ENCODE measurements around the gene SNTG2.
"Not testable (repeated sequence)": the region's sequence is repeated elsewhere in the genome, so short reads cannot be mapped to it uniquely, and the experiment has no call there.

Gene SNTG2

GRCh38 chr2:1398191-1398590 is 447.5 kb downstream of the SNTG2 start:
- DNase-seq: no peak

DNA sequence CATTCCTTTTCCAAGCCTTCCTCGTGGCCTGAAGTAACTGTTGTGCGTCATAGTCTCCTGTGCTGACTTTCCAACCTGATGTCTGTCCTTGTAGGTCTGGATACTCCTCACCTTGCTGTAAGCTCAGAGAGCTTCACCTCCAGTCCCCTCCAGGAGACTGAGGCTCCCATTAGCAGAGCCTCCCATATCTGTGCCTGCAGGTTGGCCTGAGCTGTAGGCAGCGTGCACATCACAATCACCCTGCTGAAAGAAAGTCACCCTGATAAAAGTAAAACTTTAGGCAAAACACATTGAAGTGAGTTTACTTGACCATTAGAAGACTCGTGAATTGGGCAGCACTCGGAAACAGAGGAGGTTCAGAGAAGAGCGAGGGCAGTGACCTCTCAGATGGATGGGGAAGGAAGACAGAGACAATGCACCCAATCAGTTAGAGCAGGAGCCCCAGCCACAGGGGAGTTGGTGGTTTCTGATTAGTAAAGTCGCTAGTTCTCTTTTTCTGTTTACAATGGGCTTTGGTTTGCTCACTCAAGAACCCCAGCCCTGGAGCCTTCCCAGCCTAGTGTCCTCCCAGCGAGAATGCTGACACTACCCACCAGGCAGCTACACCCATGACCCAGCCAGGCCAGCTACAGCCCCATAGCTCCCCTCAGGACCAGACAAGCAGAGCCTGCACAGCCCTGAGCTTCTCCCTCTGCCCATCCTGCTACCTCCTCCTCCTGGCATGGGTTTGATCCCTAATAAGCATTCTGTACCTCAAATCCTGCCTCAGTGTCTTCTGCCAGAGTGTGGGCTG is 450.5 kb downstream of the SNTG2 start:
- no peak for DNase-seq

- no peak for DNase-seq
Measured at GRCh38 chr2:1402064-1402463, 451.4 kb downstream of the SNTG2 start.

- DNase-seq: no peak
Measured at GRCh38 chr2:1403565-1403964, 452.9 kb downstream of the SNTG2 start.

- no peak for DNase-seq
Measured at GRCh38 chr2:1405124-1405523, 454.5 kb downstream of the SNTG2 start.

GRCh38 chr2:1405967-1406366 is 455.3 kb downstream of the SNTG2 start:
- no peak for DNase-seq

- DNase-seq: no peak
Measured at GRCh38 chr2:1406434-1406833, 455.8 kb downstream of the SNTG2 start.

- DNase-seq: no peak
Measured at GRCh38 chr2:1407950-1408675, 457.5 kb downstream of the SNTG2 start.

DNA sequence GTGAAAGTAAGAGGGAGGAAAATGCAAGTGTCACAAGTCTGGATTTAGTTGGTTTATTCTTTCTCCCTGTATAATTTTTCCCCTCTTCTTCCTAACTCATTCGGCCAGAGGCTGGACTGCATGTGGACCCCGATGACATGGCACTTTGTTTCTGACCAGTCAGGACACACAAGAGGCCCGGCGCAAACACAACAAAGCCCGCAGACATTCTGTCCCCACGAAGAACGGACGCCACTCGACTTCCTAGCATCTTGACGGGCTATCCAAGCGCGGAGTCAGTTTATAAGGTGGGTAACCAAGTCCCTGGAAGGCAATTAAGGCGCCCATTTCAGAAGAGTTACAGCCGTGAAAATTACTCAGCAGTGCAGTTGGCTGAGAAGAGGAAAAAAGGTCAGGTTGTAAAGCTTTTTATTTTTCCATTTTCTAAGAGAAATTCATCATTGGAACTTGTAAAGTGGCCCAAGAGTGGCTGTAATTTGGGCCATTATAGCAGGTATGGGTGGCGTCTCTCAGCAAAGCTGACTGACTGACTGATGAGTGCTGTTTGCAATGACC is 462.6 kb downstream of the SNTG2 start, which contains the start of gene TPO:
Gene TPO, plus strand, starts transcription at position 308 of the 555 bp plus-strand sequence. CDS start 946 bp downstream, outside the sequence.
- no peak for DNase-seq

DNA sequence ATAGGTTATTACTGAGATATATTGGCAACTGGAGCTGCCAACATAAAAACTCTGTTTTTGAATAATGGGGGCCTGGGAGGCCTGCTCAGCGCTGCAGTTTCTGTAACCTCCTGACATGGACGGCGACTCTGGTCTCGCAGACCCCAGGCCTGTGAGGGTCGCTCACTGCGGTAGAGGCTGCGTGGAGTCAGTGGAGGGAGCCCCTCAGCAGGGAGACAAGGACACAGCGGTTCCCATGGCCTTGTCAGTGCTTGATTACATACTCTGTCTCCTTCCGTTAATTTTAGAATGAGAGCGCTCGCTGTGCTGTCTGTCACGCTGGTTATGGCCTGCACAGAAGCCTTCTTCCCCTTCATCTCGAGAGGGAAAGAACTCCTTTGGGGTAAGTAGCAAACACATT is 463.5 kb downstream of the SNTG2 start:
- DNase-seq: no peak

DNA sequence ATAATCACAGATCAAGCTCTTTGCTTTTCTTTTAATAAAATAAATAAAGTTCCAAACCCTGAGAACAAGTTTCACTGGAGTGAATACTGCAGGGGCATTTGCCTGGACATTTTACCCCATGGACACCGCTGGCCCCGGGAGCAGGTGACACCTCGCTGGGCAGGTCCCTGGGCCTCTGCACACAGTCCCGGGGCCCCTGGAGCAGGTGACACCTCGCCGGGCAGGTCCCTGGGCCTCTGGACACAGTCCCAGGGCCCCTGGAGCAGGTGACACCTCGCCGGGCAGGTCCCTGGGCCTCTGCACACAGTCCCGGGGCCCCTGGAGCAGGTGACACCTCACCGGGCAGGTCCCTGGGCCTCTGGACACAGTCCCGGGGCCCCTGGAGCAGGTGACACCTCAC is 464.3 kb downstream of the SNTG2 start:
- DNase-seq: not testable (repeated sequence)

- no peak for DNase-seq
Measured at GRCh38 chr2:1415501-1415900, 464.9 kb downstream of the SNTG2 start.

Data from stimulated activated CD4-positive, alpha-beta T cell treated with anti-CD3 and anti-CD28 coated beads, Interleukin-1b, Interleukin-23, amount 100 ng/mL, for 48 hours (primary cell).